Measurements from ENCODE around the gene DOCK7.
"Not testable (repeated sequence)": the region's sequence is repeated elsewhere in the genome, so short reads cannot be mapped to it uniquely, and the experiment has no call there.

Gene DOCK7

GRCh38 chr1:62610588-62610987 lies 77.6 kb downstream of the DOCK7 start:
- DNase-seq, result not testable (repeated sequence)

- no peak for DNase-seq
Observed at GRCh38 chr1:62608905-62609304, 79.3 kb downstream of the DOCK7 start.

DNA sequence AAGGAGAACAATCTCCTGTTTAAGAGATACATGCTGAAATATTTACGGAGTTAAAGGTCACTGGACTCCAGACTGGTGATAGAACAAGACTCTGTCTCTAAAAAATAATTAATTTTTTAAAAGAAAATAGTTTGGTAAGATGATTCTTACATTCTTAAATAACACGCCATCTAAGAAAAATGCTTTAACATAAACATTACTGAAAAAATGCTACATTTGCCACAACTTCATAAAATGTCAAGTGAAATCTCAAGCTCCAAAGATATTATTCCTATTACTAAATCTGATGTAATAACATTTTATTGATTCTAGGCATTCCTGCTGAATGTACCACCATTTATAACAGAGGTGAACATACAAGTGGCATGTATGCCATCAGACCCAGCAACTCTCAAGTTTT lies 86.7 kb downstream of the DOCK7 start:
- DNase-seq, result no peak

GRCh38 chr1:62599044-62599443 lies 89.1 kb downstream of the DOCK7 start:
- DNase-seq, result peak; percentile 58

DNA sequence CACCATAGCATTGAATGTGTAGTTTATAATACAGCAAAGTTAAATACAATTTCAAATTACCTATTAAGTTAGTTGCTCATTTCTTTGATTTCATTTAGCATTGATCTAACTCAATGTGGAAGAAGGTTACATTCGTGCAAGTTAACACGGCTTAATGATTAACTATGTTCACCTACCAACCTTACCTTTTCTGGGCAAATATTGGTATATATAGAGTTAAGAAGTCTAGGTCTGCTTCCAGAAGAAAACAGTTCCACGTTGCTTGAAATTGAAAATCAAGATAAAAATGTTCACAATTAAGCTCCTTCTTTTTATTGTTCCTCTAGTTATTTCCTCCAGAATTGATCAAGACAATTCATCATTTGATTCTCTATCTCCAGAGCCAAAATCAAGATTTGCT lies 90.9 kb downstream of the DOCK7 start, which contains the start of gene ANGPTL3:
ANGPTL3 (plus strand) TSS at position 240 of the 400 bp plus-strand sequence; CDS start at position 287, 47 bp downstream.
- DNase-seq, result no peak

GRCh38 chr1:62595647-62596046 lies 92.5 kb downstream of the DOCK7 start:
- no peak for DNase-seq

- no peak for DNase-seq
Observed at GRCh38 chr1:62593825-62594394, 94.3 kb downstream of the DOCK7 start.

GRCh38 chr1:62590970-62591368 lies 97.2 kb downstream of the DOCK7 start:
- no peak for DNase-seq

DNA sequence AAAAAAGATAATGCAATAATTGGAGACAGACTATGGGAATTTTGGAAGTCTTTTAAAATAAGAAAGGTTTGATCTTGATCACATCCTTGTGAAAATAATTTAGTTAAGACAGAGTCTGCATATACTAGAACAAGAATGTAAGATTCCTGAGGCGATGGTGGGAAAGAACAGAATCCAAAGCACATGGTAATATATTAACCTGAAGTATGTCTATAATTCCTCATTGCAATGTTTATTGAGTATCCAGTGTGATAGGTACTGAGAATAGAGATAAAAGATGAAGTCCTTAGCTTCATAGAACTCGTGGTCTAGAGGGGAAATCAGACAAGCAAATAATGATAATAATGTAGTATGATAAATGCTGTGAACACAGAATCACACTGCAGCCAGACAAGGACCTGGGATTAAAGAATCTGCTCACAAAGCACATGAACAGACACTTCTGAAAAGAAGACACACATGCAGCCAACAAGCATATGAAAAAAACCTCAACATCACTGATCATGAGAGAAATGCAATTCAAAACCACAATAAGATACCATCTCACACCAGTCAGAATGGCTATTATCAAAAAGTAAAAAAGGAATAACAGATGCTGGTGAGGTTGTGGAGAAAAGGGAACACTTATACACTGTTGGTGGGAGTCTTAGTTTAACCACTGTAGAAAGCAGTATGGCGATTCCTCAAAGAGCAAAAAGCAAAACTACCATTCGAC lies 97.8 kb downstream of the DOCK7 start:
- DNase-seq, result no peak

DNA sequence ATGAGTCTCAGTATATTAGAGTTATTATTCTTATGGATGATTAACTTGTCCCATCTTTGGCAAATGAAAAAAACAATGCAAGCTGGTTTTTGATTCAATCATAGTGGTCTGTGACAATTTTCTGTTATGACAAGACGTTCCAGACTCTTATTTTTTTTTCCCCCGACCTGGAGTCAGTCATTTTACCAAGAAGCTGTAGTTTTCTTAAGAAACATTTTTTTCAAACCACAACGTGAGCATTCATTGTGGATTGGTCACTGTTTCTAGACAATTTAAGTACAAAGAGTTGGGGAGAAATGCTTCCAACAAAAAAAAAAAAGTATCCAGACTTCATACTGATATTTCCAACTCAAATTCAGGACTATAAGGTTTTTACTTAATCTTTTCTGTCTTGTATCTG lies 98.9 kb downstream of the DOCK7 start:
- no peak for DNase-seq

DNA sequence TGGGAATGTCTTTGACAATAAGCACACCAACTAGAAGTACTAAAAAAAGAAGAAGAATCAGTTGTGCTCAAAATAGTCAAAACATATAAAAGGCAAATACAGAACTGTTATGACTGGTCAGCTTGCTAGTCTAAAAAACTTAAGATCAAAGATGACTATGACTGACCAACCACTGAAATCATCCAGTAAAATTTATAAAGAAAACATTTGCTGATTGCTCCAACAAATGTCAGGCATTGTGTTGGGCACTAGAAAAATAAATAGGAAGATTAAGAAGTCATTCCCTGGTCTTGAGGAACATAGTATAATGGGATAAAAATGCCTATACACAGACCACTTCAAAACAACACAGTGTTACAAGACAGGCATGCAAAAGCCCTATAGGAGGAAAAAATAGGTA lies 100.2 kb downstream of the DOCK7 start:
- DNase-seq, result no peak

DNA sequence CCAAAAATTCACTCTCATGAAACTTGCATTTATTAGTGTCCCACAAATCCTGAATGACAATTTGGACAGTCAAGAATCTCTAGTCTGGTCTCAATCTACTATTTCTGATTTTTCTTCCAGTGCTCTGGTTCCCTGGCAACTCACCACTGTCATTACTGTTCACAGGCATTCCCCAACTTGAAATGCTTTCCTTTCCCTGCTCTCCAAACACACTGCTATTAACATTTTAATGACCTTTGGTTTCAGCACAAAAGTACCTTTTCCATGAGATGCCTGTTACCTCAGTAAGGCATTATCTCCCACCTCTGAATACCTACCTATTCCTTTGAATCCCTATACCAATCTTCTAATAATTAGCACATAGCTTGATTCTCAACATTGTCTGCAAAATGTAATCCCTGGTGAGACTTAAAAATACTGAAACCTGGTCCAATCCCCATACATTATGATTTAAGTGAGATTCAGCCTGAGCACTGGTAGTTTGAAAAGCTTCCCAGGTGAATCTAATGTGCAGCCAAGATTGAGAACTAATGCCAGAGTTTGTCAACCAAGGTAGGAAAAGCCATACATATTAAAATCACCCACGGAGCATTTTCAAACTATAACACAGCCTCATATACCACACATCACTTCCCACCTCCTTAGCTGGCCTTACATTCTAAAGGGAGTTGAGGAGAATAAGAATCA lies 102.6 kb downstream of the DOCK7 start:
- DNase-seq, result no peak

DNA sequence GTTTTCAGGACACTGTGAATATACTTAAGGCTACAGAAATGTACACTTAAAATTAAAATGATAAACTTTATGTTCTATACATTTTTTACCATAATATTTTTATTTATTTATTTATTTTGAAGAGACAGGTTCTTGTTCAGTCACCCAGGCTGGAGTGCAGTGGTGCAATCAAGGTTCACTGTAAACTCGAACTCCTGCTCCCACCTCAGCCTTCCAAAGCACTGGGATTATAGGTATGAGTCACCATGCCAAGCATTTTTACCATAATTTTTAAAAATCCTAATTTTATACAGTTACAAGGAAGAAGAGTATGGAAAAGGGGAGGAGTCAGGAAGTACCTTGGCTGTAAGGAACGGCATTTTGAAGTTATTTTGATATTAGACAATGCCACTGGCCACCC lies 114.5 kb downstream of the DOCK7 start:
- DNase-seq, result no peak

DNA sequence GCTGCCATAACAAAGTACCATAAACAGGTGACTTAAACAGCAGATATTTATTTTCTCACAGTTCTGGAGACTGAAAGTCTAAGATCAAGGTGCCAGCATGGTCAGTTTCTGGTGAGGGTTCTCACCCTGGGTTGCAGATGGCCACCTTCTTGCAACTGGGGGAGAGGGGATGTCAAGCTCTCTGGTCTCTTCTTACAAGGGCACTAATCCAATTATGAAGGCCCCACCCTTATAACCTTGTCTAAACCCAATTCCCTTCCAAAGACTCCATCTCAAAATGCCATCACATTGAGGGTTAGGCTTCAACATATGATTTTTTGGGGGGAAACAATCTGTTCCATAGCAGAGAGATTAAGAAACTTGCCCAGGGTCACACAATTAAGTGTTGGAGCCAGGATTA lies 115.7 kb downstream of the DOCK7 start:
- no peak for DNase-seq

GRCh38 chr1:62571517-62571916 lies 116.7 kb downstream of the DOCK7 start:
- not testable (repeated sequence) for DNase-seq

DNA sequence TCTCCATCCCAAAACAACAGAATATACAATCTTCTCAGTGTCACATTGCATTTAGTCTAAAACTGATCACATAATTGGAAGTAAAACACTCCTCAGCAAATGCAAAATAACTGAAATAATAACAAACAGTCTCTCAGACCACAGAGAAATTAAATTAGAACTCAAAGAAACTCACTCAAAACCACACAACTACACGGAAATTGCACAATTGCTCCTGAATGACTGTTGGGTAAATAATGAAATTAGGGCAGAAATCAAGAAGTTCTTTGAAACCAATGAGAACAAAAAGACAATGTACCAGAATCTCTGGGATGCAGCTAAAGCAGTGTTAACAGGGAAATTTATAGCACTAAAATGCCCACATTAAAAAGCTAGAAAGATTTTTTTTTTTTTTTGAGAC lies 120.3 kb downstream of the DOCK7 start:
- DNase-seq, result not testable (repeated sequence)

GRCh38 chr1:62567182-62567581 lies 121.0 kb downstream of the DOCK7 start:
- not testable (repeated sequence) for DNase-seq

DNA sequence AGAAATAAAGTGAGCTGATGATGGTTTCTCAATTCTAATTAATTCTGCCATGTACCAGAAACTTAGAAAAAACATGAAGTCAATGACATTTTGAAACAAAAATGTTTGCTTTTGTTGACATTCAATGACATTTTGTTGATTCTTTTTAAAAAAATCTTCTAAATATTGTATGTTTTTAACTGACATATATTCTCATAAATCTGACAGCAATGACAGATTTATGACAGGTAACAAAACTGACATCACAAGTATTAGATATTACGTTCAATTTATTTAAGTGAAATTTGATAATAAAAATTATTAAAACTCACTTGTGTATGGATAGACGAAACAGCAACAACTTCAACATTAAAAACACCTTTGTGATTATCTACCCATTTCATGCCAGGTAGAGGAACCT lies 126.9 kb downstream of the DOCK7 start:
- DNase-seq, result no peak

DNA sequence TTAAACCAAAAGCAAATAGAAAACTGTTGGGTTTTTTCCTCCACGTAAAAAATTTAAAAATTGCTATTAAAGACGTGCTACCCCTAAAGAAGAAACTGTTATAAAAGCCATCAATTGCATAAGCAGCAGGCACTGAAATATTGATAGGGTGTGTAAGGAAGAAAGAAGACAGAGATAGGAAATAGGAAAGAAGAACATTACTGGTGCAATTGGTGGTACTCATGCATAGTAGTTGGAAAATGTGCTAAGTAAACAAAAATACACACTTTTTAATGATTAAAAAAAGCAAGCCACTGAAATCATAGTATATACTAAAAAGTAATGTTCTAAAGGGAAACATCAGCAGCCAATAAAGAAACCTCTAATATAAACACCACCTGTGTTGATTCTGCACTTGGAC lies 143.6 kb downstream of the DOCK7 start:
- no peak for DNase-seq

DNA sequence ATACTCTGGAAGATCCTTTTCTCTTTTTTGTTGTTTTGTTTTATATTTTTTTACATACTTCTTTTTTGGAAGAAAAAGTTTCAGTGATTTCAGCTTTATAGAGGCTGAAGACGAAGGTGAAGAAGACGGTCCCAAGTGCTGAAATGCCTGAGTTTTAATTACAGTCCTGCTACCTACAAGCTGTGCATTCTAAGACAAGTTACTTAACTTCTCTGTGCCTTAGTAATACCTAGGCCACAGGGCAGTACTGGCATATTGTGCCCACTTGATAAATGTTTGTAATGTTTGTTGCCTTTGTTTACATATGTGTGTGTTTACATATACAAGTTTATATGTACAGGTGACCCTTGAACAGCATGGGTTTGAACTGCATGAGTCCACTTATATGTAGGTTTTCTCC lies 147.1 kb downstream of the DOCK7 start:
- no peak for DNase-seq

DNA sequence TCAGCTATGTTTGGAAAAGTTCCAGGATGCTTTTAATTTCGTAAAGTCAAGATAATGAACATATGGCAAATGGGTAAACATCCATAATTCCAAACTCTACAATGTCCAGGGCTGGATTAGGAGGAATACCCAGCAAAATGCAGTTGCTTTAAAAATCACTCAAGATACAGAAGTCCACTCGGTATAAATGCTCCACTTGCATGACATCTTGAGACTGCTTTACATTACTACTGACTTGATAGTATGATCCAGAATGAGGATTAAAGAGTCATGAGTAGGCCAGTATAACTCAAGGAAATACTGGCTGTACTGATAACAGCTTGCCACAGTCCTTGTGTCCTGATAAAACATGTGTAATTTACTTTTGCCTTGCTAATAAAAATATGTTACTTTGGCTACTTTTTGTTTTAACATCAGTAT lies 149.1 kb downstream of the DOCK7 start:
- no peak for DNase-seq

- DNase-seq, result no peak
Observed at GRCh38 chr1:62536865-62537264, 151.3 kb downstream of the DOCK7 start.

DNA sequence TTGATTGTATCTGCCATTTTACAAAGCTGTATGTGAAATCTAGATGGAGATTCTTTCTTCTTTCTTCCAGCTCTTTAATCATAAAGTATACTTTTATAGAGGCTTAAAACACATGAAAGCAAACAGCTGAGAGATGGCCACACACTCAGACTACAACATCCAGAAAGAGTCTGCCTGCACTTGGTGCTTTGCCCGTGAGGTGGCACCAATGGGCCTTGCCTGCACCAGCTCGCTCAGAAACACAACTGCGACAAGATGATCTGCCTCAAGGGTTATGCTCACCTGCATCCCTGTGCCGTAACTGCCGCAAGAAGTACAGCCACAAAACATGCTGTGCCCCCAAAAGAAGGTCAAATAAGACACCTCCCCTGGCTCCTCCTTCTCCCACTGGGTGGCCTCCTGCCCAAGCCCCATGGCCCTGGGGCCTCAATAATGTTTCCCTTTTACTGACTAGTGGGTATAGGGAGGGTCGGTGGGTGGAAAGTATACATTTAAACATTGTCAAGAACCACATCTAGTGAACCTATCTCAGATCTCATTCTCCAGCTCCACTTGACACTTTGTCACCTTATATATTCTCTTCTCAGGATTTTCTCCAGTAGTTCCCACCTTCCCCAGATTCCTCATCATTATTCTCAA lies 157.6 kb downstream of the DOCK7 start:
- DNase-seq, result peak; percentile 5

DNA sequence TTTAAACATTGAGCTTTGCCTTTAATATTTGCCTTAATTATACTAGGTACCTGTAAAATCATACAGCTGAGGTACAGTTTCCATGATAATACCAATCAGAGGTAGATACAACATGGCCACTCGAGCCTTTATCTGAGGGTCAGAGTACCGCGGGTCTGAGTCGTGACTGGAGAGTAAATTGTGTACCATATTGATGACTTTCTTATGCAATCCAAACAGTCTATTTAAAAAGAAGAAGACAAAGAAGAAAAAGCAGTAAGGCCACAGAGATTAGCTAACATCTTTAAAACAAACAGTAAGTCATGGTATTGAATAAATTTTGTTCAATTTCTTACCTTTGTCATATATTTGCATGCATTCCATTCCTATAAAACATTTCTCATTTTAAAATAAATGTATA lies 159.0 kb downstream of the DOCK7 start:
- no peak for DNase-seq
